ENCODE measurements around the gene SIX4. TPM values are rescaled to one million over a fixed set of nuclear protein-coding genes. Genes with fewer than 3 reads are reported as not detected.

Gene SIX4
- total RNA-seq, 4 donors from 2014 or later = 0.32 to 0.55 TPM; not detected in 2

DNA sequence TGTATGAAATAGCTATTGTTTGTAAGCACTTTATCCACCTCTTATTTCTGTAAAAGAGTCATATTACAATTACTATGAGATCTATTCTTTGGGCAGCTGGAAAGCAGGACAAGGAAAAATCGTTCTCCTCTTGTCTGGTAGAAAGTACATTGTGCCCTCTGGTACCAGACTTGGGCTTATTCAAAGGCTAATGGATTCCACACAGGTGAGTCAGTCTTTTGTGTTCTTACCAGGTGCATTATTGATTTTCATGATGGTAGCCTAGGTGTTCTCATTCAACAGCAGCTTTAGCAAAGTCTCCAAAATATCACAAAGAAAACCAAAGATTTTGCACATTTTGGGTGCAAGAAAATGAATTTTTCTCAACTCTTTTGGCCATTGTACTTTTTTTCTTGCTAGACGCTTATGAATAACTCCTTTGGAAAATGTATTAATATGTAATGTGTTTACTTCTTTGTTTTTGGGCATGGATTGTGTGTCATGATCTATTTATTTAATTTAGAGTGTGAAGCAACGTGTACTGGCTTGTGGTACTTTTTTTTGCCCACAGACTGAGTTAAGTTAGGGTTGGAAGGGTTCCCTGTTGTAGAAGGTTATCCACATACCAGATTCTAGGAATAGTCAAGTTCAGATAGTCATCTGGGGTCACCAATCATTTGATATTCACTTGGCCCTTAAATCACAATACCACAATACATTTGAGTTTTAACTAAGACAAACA, 36.7 kb upstream of the SIX4 start:
- in situ Hi-C loops (cut with MboI; ENCODE audit: low pct_ligation_motif_present in 1 of 4, low pct_unique_long_range_greater_than_20kb in 1 of 4, low sequenced_read_pairs in 3 of 4) (no loop called here), intact Hi-C loops (cut with DNase I; ENCODE audit: low total_unique reads) (no loop called here)
- 75 to 80% methylated on average over 3 of the region's 3 CpGs for WGBS, 2 donors (ENCODE audit: low coverage in 1 of 2)
- TF ChIP-seq POLR2A (IDR thresholded peaks at IDR 0.05) = no peak
- no peak for TF ChIP-seq EP300 (IDR thresholded peaks at IDR 0.05; ENCODE audit: low read depth)
- TF ChIP-seq POLR2AphosphoS5 (IDR thresholded peaks at IDR 0.05) = no peak
- TF ChIP-seq, protein P1, sequence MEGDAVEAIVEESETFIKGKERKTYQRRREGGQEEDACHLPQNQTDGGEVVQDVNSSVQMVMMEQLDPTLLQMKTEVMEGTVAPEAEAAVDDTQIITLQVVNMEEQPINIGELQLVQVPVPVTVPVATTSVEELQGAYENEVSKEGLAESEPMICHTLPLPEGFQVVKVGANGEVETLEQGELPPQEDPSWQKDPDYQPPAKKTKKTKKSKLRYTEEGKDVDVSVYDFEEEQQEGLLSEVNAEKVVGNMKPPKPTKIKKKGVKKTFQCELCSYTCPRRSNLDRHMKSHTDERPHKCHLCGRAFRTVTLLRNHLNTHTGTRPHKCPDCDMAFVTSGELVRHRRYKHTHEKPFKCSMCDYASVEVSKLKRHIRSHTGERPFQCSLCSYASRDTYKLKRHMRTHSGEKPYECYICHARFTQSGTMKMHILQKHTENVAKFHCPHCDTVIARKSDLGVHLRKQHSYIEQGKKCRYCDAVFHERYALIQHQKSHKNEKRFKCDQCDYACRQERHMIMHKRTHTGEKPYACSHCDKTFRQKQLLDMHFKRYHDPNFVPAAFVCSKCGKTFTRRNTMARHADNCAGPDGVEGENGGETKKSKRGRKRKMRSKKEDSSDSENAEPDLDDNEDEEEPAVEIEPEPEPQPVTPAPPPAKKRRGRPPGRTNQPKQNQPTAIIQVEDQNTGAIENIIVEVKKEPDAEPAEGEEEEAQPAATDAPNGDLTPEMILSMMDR (IDR thresholded peaks at IDR 0.05) = no peak
- Histone ChIP-seq H3K36me3 (no peaks in the 10 kb centered on the region), H3K27ac (no peak overlapping the region), H3K4me1 (peaks cover 0 to 21% (median 0%) of the 10 kb centered on the region in 4 donors), H3K9me3 (no peaks in the 10 kb centered on the region), H3K4me3 (no peak overlapping the region), H3K27me3 (no peaks in the 10 kb centered on the region)
- DNase-seq = no peak

- Histone ChIP-seq H3K4me1 (peaks cover 0 to 21% (median 0%) of the 10 kb centered on the region in 4 donors), H3K27me3 (no peaks in the 10 kb centered on the region), H3K27ac (no peak overlapping the region), H3K36me3 (no peaks in the 10 kb centered on the region), H3K4me3 (no peak overlapping the region), H3K9me3 (no peaks in the 10 kb centered on the region)
- in situ Hi-C loops (cut with MboI; ENCODE audit: low pct_ligation_motif_present in 1 of 4, low pct_unique_long_range_greater_than_20kb in 1 of 4, low sequenced_read_pairs in 3 of 4) = no loop called here
- TF ChIP-seq POLR2A (IDR thresholded peaks at IDR 0.05) = no peak
- TF ChIP-seq POLR2AphosphoS5 (IDR thresholded peaks at IDR 0.05) = no peak
- no peak for TF ChIP-seq EP300 (IDR thresholded peaks at IDR 0.05; ENCODE audit: low read depth)
- TF ChIP-seq, protein P1 (IDR thresholded peaks at IDR 0.05) = no peak
- intact Hi-C loops (cut with DNase I; ENCODE audit: low total_unique reads) = no loop called here
- 86 to 89% methylated on average over 1 of the region's 1 CpG for WGBS, 2 donors (ENCODE audit: low coverage in 1 of 2)
- DNase-seq = no peak
Measured at GRCh38 chr14:60760209-60760608, 36.1 kb upstream of the SIX4 start.

GRCh38 chr14:60758885-60759284, 34.7 kb upstream of the SIX4 start:
- 58 to 62% methylated on average over 2 of the region's 2 CpGs for WGBS, 2 donors (ENCODE audit: low coverage in 1 of 2)
- Histone ChIP-seq H3K27ac (no peak overlapping the region), H3K4me3 (no peak overlapping the region), H3K36me3 (no peaks in the 10 kb centered on the region), H3K27me3 (no peaks in the 10 kb centered on the region), H3K4me1 (peaks cover 0 to 21% (median 0%) of the 10 kb centered on the region in 4 donors), H3K9me3 (no peaks in the 10 kb centered on the region)
- no peak for DNase-seq
- intact Hi-C loops (cut with DNase I; ENCODE audit: low total_unique reads) = no loop called here
- in situ Hi-C loops (cut with MboI; ENCODE audit: low pct_ligation_motif_present in 1 of 4, low pct_unique_long_range_greater_than_20kb in 1 of 4, low sequenced_read_pairs in 3 of 4) = no loop called here
- TF ChIP-seq POLR2A (IDR thresholded peaks at IDR 0.05) = no peak

- Histone ChIP-seq H3K27me3 (no peaks in the 10 kb centered on the region), H3K27ac (no peak overlapping the region), H3K9me3 (no peaks in the 10 kb centered on the region), H3K4me1 (peaks cover 0 to 21% (median 0%) of the 10 kb centered on the region in 4 donors), H3K36me3 (no peaks in the 10 kb centered on the region), H3K4me3 (no peak overlapping the region)
- TF ChIP-seq, protein P1 (IDR thresholded peaks at IDR 0.05) = no peak
- TF ChIP-seq POLR2A (IDR thresholded peaks at IDR 0.05) (no peak), POLR2AphosphoS5 (IDR thresholded peaks at IDR 0.05) (no peak), EP300 (IDR thresholded peaks at IDR 0.05; ENCODE audit: low read depth) (no peak)
- 80 to 82% methylated on average over 1 of the region's 1 CpG for WGBS, 2 donors (ENCODE audit: low coverage in 1 of 2)
- DNase-seq = no peak
- intact Hi-C loops (cut with DNase I; ENCODE audit: low total_unique reads) = no loop called here
- in situ Hi-C loops (cut with MboI; ENCODE audit: low pct_ligation_motif_present in 1 of 4, low pct_unique_long_range_greater_than_20kb in 1 of 4, low sequenced_read_pairs in 3 of 4) = no loop called here
Measured at GRCh38 chr14:60757567-60758002, 33.4 kb upstream of the SIX4 start.
